Measurements from ENCODE around the gene NRF1.
"Not testable (repeated sequence)": the region's sequence is repeated elsewhere in the genome, so short reads cannot be mapped to it uniquely, and the experiment has no call there.

Gene NRF1

DNA sequence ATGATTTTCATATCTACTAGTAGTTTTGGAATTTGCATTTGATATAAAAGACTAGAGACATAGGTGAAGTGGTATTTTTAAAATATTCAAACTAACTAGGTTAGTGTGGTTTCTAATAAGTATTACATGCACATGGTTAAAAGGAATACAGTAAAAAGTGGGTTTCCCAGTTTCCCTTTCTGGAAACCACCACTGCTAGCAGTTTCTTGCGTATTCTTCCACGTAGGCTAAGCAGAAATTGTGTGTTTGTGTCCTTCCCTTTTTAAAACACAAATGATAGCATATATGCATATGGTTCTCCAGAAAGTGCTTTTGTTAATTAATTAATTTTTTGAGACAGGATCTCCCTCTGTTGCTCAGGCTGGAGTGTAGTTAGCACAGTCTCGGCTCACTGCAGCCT lies 15.4 kb downstream of the NRF1 start:
- TF ChIP-seq, protein P1, sequence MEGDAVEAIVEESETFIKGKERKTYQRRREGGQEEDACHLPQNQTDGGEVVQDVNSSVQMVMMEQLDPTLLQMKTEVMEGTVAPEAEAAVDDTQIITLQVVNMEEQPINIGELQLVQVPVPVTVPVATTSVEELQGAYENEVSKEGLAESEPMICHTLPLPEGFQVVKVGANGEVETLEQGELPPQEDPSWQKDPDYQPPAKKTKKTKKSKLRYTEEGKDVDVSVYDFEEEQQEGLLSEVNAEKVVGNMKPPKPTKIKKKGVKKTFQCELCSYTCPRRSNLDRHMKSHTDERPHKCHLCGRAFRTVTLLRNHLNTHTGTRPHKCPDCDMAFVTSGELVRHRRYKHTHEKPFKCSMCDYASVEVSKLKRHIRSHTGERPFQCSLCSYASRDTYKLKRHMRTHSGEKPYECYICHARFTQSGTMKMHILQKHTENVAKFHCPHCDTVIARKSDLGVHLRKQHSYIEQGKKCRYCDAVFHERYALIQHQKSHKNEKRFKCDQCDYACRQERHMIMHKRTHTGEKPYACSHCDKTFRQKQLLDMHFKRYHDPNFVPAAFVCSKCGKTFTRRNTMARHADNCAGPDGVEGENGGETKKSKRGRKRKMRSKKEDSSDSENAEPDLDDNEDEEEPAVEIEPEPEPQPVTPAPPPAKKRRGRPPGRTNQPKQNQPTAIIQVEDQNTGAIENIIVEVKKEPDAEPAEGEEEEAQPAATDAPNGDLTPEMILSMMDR (conservative IDR thresholded peaks at IDR 0.05): no peak
- H3K27ac ChIP-seq: no peak overlapping the region

DNA sequence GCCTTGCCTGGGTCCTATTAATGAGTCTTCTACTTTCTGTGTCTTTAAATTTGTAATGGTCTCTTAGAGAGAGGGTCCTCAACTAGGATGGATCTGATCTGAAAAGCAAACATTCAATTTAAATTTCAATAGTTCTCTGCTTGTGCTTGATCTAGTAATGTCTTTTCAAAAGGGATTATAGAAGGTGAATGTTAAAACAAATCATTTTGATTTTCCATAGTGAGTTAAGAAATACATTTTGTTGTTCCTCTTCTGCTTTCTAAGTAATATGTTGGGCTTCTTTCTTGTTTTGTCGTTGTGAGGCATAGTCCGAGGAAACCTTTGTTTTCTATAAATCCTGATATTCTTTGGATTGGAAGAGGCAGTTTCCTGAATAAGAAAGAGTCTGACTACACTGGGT lies 18.8 kb downstream of the NRF1 start:
- H3K27ac ChIP-seq: no peak overlapping the region
- TF ChIP-seq, protein P1 (conservative IDR thresholded peaks at IDR 0.05): no peak

DNA sequence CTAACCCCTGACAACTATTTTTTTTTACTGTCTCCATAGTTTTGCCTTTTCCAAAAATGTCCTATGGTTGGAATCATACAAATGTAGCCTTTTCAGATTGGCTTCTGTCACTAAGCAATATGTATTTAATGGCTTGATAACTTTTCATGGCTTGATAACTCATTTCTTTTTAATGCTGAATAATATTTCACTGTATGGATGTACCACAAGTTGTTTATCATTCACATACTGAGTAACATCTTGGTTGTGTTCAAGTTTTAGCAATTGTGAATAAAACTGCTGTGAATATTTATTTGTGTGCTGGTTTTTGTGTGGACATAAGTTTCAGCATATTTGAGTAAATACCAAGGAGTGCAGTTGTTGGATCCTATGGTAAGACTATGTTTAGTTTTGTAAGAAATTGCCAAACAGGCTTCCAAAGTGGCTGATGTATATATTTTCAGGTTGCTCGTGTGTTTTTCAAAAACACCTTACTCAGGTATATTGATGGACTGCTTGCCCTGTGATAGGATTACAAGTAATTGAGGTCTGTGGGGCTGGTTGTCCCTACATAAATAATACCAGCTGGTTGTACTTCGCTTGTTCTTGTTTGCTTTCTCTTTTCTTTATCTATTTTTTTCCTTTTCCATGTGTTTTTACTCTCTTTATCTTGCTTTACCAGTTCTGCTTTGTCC lies 23.0 kb downstream of the NRF1 start:
- H3K27ac ChIP-seq: peak overlapping the region; percentile 19
- TF ChIP-seq, protein P1 (conservative IDR thresholded peaks at IDR 0.05): no peak

DNA sequence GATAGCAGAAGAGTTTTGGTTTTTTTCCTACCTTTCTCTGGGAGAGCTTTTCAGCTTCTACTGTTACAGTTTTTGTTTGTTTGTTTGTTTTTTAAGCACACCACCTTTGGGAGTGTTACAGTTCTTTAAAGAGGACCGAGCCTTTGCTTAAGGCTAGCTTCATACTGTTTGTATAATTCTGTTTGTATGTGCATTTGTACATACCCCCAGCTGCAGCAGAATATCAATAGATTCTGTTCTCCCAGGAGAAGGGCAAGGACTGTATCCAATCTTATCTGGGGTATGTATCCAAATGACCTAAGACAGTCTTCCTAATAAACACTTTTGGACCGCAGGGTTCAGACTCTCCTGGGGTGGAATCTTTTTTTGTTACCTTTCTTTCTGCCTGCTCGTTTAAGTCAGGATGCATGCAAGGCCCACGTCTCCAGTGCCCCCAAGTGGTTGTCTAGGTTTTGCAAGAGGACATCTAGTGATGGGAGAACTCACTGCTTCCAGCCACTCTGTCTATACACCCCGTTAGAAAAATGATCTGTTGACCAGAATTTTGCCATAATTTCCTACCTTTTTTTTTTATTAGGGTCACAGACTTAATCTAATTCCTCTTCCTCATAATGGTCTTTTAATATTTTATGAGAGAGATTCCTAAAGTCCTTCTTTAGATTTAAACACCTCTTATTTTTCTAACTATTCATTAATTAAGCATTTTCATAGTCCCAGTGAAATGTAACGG lies 23.9 kb downstream of the NRF1 start:
- TF ChIP-seq, protein P1 (conservative IDR thresholded peaks at IDR 0.05): peak; percentile 95

DNA sequence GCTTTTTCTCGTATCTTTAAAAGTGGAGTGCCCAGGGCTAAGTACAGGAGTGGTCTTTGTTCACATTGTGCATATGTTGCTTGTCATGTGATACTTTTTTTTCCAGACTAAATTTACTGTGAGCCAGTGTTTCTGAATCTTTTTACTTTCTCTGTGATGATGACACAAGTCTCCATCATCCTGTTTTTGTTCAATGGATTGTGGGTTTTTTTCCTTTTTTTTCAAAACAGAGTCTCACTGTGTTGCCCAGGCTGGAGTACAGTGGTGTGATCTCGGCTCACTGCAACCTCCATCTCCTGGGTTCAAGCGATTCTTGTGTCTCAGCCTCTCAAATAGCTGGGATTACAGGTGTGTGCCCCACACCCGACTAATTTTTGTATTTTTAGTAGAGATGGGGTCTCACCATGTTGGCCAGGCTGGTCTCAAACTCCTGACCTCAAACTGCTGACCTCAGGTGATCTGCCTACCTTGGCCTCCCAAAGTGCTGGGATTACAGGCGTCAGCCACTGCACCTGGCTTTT lies 24.6 kb downstream of the NRF1 start:
- H3K27ac ChIP-seq: not testable (repeated sequence)

More for the DNA sequence above, 23.9 kb downstream of the NRF1 start:
- H3K27ac ChIP-seq: peak overlapping the region; percentile 19

DNA sequence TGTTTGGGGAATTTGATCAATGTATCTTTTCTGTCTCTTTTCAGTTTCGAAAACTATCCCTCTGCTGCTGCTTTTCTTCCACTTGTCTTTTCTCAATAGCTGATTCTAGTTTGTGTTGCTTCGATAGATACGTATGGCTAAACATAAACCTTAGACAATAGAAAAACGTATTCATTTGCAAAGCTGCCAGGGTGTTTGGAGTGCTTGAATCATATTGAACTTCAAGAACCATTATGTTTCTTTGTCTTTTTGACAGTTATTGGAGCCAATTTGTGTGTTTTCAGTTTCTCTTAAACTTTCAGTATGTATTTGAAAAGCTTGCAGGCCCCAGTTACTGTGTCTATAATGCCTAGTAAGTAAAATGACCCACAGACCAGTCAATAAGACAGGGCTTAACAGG lies 25.1 kb downstream of the NRF1 start:
- no peak overlapping the region for H3K27ac ChIP-seq
- TF ChIP-seq, protein P1 (conservative IDR thresholded peaks at IDR 0.05): no peak

DNA sequence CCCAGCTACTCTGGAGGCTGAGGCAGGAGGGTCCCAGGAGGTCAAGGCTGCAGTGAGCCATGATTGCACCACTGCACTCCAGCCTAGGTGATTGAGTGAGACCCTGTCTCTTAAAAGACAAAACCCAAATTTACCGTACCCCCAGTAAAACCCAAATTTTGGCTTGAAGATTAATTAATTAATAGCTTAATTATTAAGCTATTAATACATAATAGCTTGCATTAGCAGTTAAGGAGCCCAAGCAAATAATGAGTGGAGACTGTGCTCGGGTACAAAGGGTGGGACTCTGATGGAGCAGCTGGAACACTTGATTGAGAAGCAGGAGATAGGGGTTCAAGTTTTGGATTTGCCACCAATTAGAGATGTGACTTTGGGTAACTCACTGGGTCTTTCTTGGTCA lies 28.9 kb downstream of the NRF1 start:
- TF ChIP-seq, protein P1 (conservative IDR thresholded peaks at IDR 0.05): no peak
- H3K27ac ChIP-seq: no peak overlapping the region

All from VCaP (cell line).